Stimulated activated CD4-positive, alpha-beta T cell treated with anti-CD3 and anti-CD28 coated beads, Interleukin-2, amount 100 ng/mL, for 4 hours (primary cell): Measurements from ENCODE around the gene STRC.
"Not testable (repeated sequence)": the region's sequence is repeated elsewhere in the genome, so short reads cannot be mapped to it uniquely, and the experiment has no call there.

Source experiments
- DNase-seq: peaks from one replicate; pipeline ENCODE4 v3.0.0-alpha.2; 2020; ENCODE audit warnings: low read depth

Gene STRC

DNA sequence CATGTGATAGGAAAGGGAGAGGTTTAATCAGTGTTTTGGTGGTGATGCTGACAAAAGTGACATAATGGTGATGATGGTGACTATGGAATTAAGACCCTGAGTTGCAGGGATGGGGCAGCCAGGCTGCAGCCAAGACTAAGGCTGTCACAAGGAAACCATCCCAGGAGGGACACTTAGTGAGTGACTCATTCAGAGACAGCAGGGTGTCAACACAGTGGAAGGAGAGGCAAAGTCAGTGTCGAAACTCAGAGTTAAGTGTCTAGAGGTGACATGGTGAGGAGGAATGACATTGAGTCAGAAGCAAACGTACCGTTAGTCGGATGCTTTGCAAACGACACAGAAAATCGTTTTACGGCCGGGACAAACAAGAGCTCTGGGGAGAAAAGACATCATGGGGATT, 54.8 kb downstream of the STRC start:
- DNase-seq: not testable (repeated sequence)

GRCh38 chr15:43562753-43563152, 55.8 kb downstream of the STRC start:
- DNase-seq: not testable (repeated sequence)

DNA sequence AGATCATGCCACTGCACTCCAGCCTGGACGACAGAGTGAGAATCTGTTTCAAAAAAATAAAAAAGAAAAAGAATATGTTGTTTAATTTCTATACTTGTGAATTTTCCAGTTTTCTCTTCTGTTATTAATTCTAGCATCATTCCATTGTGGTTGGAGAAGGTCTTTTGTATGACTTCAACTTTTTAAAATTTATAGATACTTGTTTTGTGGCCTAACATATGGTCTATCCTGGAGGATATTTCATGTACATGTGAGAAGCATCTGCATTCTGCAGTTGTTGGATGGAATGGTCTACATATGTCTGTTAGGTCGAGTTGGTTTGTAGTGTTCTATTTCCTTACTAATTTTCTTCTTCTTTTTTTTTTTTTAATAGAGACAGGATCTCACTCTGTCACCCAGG, 65.6 kb downstream of the STRC start:
- no peak for DNase-seq

DNA sequence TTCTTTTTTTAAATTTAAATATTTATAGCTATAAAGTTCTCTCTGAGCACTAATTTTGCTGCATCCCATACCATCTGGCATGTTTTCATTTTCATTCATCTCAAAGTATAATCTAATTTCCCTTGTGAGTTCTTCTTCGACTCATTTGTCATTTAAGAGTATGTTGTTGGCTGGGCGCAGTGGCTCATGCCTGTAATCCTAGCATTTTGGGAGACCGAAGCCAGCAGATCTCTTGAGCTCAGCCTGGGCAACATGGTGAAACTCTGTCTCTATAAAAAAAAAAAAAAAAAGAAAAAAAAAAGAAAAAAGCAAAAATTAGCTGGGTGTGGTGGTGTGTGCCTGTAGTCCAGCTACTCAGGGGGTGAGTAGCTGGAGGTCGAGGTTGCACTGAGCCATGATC, 66.3 kb downstream of the STRC start:
- no peak for DNase-seq

GRCh38 chr15:43550527-43551363, 67.9 kb downstream of the STRC start:
- DNase-seq: no peak
